Tibial nerve (tissue), 4 donors: ENCODE measurements around the gene TAF1L. TPM values are rescaled to one million over a fixed set of nuclear protein-coding genes. Genes with fewer than 3 reads are reported as not detected.
"Not testable (repeated sequence)": the region's sequence is repeated elsewhere in the genome, so short reads cannot be mapped to it uniquely, and the experiment has no call there.

Experiments
- DNase-seq, 2 donors: peaks; one replicate each; pipeline ENCODE4 v3.0.0-alpha.2; 2019; ENCODE audit warnings: low spot score in 2 of 2
- H3K27ac ChIP-seq, 4 donors: fragments of 200-600 bp; sonication (generic) in 3 of 4; one replicate each; pipeline ENCODE4 v1.5.1; 2017 to 2019; ENCODE audit warnings: mild to moderate bottlenecking in 1 of 4
- H3K27me3 ChIP-seq, 2 donors: fragments of 200-600 bp; sonication (generic) in 1 of 2; one replicate each; pipeline versions ENCODE4 v1.5.1 to v1.6.0; 2017 to 2019
- H3K36me3 ChIP-seq, 3 donors: fragments of 200-600 bp; sonication (generic); one replicate each; pipeline ENCODE4 v1.5.1; 2018 to 2019
- H3K4me1 ChIP-seq, 4 donors: fragments of 200-600 bp; sonication (generic) in 3 of 4; one replicate each; pipeline ENCODE4 v1.5.1; 2017 to 2019
- H3K4me3 ChIP-seq, 4 donors: fragments of 200-600 bp; sonication (generic) in 3 of 4; one replicate each; pipeline ENCODE4 v1.5.1; 2017 to 2019; ENCODE audit warnings: mild to moderate bottlenecking in 1 of 4, moderate library complexity in 1 of 4
- H3K9me3 ChIP-seq, 4 donors: fragments of 200-600 bp; sonication (generic) in 3 of 4; one replicate each; pipeline ENCODE4 v1.5.1; 2017 to 2019
- EP300 ChIP-seq, 2 donors: sonication (generic); formaldehyde crosslinking; IDR thresholded peaks; one replicate each; pipeline ENCODE4 v1.6.1; 2017; ENCODE audit warnings: antibody characterized with exemption in 2 of 2, mild to moderate bottlenecking in 1 of 2
- POLR2A ChIP-seq, 2 donors: fragments of 450-650 bp; IDR thresholded peaks; one replicate each; pipeline ENCODE4 v1.6.1; 2017; ENCODE audit warnings: antibody characterized with exemption in 2 of 2, mild to moderate bottlenecking in 2 of 2, moderate library complexity in 2 of 2
- WGBS, 2 donors: methylation state at CpG; one replicate each; pipeline ENCODE4 v1.1.5; 2018; 5-methylcytosine and 5-hydroxymethylcytosine counted together
- total RNA-seq, 4 donors: library from RNA; depleted of rRNA; stranded (reverse); fragments of >200 nt; gene quantifications; one replicate each; pipeline ENCODE4 v1.1.0, GENCODE V29; 2016
- TF ChIP-seq, protein P1 (sequence below), 5 experiments: fragments of 200-600 bp in 3 of 5; fragments of 450-650 bp in 2 of 5; sonication (generic) in 3 of 5; IDR thresholded peaks; one replicate each; pipeline ENCODE4 v1.5.1; 2016 to 2019; ENCODE audit warnings: antibody characterized with exemption in 5 of 5, mild to moderate bottlenecking in 3 of 5, moderate library complexity in 2 of 5

The TAF1L gene
- total RNA-seq, 4 donors from 2014 or later, result under 0.01 to 0.21 TPM; not detected in 2

DNA sequence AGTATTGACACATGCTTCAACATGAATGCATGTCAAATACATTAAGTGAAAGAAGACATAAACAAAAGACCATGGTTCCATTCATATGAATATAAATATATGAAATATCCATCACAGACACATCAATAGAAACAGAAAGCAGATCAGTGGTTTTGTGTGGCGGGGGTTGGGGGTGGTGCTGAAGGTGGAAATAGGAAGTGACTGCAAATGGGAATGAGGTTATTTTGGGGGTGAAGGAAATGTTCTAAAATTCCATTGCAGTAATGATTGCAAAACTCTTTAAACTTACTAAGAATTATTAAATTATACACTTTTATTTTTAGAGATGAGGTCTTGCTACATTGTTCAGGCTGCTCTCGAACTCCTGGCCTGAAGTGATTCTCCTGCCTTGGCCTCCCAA is 28.7 kb downstream of the TAF1L start:
- peaks cover 0 to 4% of the 10 kb centered on the region in 2 donors for H3K27me3 ChIP-seq
- TF ChIP-seq POLR2A (IDR thresholded peaks at IDR 0.05), result no peak
- no peak for TF ChIP-seq EP300 (IDR thresholded peaks at IDR 0.05)
- TF ChIP-seq, protein P1, sequence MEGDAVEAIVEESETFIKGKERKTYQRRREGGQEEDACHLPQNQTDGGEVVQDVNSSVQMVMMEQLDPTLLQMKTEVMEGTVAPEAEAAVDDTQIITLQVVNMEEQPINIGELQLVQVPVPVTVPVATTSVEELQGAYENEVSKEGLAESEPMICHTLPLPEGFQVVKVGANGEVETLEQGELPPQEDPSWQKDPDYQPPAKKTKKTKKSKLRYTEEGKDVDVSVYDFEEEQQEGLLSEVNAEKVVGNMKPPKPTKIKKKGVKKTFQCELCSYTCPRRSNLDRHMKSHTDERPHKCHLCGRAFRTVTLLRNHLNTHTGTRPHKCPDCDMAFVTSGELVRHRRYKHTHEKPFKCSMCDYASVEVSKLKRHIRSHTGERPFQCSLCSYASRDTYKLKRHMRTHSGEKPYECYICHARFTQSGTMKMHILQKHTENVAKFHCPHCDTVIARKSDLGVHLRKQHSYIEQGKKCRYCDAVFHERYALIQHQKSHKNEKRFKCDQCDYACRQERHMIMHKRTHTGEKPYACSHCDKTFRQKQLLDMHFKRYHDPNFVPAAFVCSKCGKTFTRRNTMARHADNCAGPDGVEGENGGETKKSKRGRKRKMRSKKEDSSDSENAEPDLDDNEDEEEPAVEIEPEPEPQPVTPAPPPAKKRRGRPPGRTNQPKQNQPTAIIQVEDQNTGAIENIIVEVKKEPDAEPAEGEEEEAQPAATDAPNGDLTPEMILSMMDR (IDR thresholded peaks at IDR 0.05), result no peak

DNA sequence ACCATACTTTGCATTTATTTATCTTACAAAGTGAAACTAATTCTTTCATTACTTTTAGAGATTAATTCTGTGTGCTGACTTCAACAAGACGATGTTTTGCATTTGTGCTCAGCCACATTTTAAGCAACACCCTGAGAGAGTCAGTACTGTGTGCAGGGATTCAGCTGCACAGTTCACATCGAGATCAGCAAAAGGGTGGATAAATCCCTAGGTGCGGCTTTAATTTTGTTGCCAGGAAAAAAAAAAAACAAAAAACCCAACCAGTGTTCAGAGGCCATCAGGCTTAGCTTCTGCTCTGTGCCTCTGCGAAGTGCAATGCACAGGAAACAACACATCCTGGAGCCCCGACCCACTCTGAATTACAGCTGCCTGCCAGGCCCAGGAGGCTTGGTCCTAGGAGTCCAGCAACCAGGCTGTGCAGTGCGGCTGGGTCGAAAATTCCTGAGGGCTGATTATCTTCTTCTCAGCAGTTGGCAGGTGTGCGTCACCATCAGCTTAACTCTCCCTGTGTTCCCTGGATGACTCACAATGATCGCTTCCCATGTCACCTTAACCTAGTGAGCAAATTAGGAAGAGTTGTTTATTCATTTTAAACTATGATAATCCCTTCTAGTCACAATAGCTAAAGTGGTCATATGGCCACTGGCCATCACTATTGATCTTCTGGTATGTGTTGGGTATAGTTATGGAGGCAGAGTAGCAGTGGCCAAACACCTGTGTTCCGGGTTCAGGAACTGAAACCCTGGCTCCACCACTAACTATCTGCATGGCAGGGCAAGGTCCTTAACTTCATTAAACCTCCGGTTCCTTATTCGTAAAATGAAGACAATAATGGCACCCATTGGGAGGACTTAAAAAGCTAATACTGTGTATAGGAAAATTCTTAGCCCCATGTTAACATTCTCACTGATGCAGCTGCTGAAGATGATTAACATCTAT is 31.3 kb downstream of the TAF1L start:
- H3K27ac ChIP-seq, result no peak overlapping the region
- no peak for DNase-seq
- peaks cover 0 to 4% of the 10 kb centered on the region in 2 donors for H3K27me3 ChIP-seq
- TF ChIP-seq POLR2A (IDR thresholded peaks at IDR 0.05) (no peak), EP300 (IDR thresholded peaks at IDR 0.05) (no peak)
- TF ChIP-seq, protein P1 (IDR thresholded peaks at IDR 0.05), result no peak
- WGBS, 2 donors, result 61 to 66% methylated on average over 12 of the region's 12 CpGs
- H3K4me3 ChIP-seq, result no peak overlapping the region
- no peaks in the 10 kb centered on the region for H3K4me1 ChIP-seq
- H3K9me3 ChIP-seq, result peaks cover 0 to 4% (median 0%) of the 10 kb centered on the region in 4 donors
- no peaks in the 10 kb centered on the region for H3K36me3 ChIP-seq

More for the DNA sequence above, 28.7 kb downstream of the TAF1L start:
- H3K4me1 ChIP-seq, result no peaks in the 10 kb centered on the region
- no peaks in the 10 kb centered on the region for H3K36me3 ChIP-seq
- no peak overlapping the region for H3K4me3 ChIP-seq
- no peak overlapping the region for H3K27ac ChIP-seq
- no peak for DNase-seq
- peaks cover 0 to 4% (median 0%) of the 10 kb centered on the region in 4 donors for H3K9me3 ChIP-seq
- 73 to 74% methylated on average over 2 of the region's 2 CpGs for WGBS, 2 donors

DNA sequence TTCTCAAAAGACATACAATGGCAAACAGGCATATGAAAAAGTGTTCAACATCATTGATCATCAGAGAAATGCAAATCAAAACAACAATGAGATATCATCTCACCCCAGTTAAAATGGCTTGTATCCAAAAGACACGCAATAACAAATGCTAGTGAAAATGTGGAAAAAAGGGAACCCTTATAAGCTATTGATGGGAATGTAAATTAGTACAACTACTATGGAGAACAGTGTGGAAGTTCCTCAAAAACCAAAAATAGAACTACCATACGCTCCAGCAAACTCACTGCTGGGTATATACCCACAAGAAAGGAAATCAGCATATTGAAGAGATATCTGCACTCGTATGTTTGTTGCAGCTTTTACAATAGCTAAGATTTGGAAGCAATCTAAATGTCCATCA is 36.4 kb downstream of the TAF1L start:
- H3K27ac ChIP-seq, result not testable (repeated sequence)

DNA sequence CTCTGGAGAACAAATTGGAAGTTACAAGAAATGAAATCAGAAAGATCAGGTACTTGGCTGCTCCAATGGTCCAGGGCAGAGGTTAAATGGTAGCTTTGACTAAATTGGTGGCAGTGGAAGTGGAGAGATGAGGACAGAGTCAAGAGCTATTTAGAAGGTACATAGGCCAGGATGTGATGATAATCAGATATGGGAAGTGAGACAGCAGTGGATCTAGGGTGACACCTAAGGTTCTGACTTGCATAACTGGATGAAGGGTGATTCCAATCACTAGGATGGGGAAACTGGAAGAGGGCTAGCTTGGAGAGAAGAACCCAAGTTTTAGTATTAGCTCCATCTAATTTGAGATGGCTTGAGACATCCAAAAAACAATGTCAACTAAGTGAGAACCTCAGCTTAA is 38.5 kb downstream of the TAF1L start:
- Histone ChIP-seq H3K9me3 (no peaks in the 10 kb centered on the region), H3K4me1 (no peaks in the 10 kb centered on the region), H3K27ac (no peak overlapping the region), H3K27me3 (no peaks in the 10 kb centered on the region), H3K4me3 (no peak overlapping the region), H3K36me3 (no peaks in the 10 kb centered on the region)
- no peak for DNase-seq
- no peak for TF ChIP-seq POLR2A (IDR thresholded peaks at IDR 0.05)

More for the DNA sequence above, 36.4 kb downstream of the TAF1L start:
- not testable (repeated sequence) for H3K36me3 ChIP-seq, H3K4me1 ChIP-seq, H3K27me3 ChIP-seq, H3K4me3 ChIP-seq, DNase-seq, H3K9me3 ChIP-seq
- WGBS, 2 donors, result 57 to 63% methylated on average over 3 of the region's 3 CpGs

DNA sequence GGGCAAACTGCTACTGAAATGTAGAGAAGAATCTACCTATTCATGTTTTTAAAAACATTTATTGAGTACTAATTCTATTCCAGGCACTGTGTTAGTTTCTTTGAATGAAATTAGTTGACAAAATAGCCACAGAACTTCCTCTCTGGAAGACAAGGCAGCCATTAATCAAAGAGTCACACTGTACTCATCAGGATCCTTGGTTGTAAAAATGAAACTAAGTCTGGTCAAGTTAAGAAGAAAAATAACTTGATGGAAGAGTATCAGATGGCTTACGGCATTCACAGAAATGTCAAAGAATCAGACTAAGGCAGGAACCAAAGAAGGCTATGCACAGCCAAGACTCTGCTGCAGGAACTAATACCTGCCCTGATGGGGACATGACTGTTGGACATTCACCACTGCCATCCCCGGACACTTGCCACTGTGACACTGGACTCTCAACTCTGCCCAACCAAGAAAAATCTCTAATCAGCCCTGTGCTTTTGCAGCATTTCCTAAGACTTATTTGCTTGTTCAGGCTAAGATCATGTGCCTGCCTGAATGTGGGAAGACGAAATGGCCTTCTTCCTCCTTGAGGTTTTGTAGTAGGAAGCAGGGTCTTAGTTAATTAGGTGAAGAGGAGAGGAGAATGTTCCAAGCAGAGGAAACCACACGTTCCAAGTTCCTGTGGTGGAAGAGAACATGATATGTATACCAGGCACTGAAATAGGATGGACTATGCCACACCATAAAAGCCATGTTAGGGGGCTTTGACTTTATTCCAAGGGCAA is 39.2 kb downstream of the TAF1L start:
- no peaks in the 10 kb centered on the region for H3K9me3 ChIP-seq
- 79 to 81% methylated on average over 4 of the region's 4 CpGs for WGBS, 2 donors
- H3K4me3 ChIP-seq, result no peak overlapping the region
- H3K27ac ChIP-seq, result no peak overlapping the region
- no peak for DNase-seq
- peak in 1 of 2 donors; percentile 7 for TF ChIP-seq EP300 (IDR thresholded peaks at IDR 0.05)
- no peak for TF ChIP-seq POLR2A (IDR thresholded peaks at IDR 0.05)
- TF ChIP-seq, protein P1 (IDR thresholded peaks at IDR 0.05), result no peak
- H3K27me3 ChIP-seq, result no peaks in the 10 kb centered on the region
- no peaks in the 10 kb centered on the region for H3K36me3 ChIP-seq
- no peaks in the 10 kb centered on the region for H3K4me1 ChIP-seq

DNA sequence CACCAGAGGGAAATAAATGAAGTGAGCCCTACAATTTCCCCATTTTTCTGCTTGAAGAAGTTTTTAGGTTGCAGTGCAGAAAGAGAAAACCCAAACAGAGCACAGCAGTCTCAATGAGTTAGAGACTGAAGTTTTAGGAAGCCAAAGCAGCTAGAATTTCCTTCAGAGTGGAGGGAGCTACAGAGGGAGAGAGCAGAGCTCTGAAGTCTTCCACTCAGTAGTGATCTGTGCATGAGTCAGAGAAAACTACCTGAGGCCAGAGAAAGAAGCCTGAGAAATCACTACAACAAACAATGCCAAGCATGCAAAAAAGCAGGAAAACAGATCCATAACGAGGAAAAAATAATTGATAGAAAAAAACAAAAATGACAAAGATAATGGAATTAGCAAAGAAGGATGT is 44.6 kb downstream of the TAF1L start:
- Histone ChIP-seq H3K9me3 (no peaks in the 10 kb centered on the region), H3K4me1 (no peaks in the 10 kb centered on the region), H3K4me3 (no peak overlapping the region), H3K27me3 (no peaks in the 10 kb centered on the region), H3K36me3 (no peaks in the 10 kb centered on the region), H3K27ac (no peak overlapping the region)
- TF ChIP-seq EP300 (IDR thresholded peaks at IDR 0.05), result no peak
- TF ChIP-seq, protein P1 (IDR thresholded peaks at IDR 0.05), result no peak
- no peak for TF ChIP-seq POLR2A (IDR thresholded peaks at IDR 0.05)
- DNase-seq, result no peak
- WGBS, 2 donors, result 62 to 73% methylated on average over 1 of the region's 1 CpG
